Dedifferentiated amniotic fluid mesenchymal stem cell (primary cell): ENCODE data around the gene USP25.
"Not testable (repeated sequence)": the region's sequence is repeated elsewhere in the genome, so short reads cannot be mapped to it uniquely, and the experiment has no call there.

Experiments used
- DNase-seq: peaks from one replicate; pipeline ENCODE4 v3.0.0-alpha.2; 2016; ENCODE audit errors: extremely low spot score

USP25 gene

GRCh38 chr21:15731243-15731613 is 1.4 kb downstream of the USP25 start:
- no peak for DNase-seq

GRCh38 chr21:15732290-15732995 is 2.7 kb downstream of the USP25 start:
- DNase-seq: no peak

DNA sequence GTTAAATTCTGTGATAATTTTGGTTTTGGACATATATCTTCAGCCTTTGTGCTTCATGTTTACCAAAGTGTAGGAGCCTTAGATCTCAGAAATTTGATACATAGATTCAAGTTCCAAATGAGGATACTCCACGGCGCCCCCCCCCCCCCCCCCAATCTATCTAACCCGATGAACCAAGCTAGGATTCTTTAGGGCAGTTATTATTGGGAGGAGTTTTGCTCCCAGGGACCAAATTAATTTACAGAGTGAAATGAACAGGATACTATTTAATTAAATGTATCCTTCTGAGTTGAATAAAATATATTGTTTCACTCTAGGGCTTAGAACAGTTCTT is 3.2 kb downstream of the USP25 start:
- DNase-seq: no peak

- DNase-seq: no peak
These were observed 5.6 kb downstream of the USP25 start for GRCh38 chr21:15735409-15735808.

- DNase-seq: not testable (repeated sequence)
These were observed 6.1 kb downstream of the USP25 start for GRCh38 chr21:15735931-15736330.

GRCh38 chr21:15738779-15739178 is 9.0 kb downstream of the USP25 start:
- not testable (repeated sequence) for DNase-seq

DNA sequence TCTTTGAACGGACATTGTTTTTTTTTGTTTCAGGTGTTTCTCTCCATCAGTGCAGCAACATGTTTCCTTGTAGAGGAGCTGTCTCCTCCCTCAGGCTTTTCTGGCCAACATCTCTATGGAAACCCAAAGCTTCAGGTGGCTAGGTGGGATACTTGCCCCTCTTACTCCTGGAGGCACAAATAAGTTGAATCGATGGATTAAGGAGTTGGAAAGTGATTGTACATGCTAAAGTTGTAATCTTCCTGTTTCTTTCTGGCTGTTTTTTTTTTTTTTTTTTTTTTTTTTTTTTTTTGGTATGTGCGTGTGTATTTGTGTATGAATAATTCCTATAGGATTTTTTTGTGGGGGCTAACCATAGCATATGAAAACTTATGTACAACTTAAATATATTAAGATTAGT is 10.6 kb downstream of the USP25 start:
- no peak for DNase-seq

GRCh38 chr21:15741510-15741909 is 11.7 kb downstream of the USP25 start:
- DNase-seq: no peak

DNA sequence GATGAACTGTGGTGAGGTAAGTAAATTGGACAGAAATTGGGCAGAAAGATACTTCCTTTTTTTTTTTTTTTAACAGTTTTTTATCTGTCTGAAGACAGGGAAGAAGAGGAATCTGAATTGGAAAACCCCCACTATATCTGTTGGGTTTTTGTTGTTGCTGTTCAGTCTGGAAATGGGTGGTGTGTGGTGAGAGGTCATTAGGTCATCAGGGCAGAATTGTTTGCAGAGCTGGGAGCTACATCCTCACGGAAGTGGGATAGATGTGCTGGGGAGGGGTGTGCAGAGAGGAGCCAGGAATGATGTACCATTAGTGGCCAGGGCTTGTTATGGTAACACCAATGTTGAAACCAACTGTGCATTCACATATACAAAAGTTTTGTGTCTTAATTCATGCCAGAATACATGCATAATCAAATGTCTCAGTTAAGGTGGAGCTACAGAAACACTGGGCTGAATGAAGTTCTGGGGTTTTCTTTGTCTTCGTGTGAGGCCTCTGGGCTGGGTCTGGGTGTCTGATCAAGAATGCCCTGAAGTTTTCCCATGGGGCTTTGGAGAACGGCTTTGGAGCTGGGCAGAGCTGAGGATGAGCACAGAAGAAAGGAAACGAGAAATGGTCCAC is 12.4 kb downstream of the USP25 start:
- DNase-seq: no peak

DNA sequence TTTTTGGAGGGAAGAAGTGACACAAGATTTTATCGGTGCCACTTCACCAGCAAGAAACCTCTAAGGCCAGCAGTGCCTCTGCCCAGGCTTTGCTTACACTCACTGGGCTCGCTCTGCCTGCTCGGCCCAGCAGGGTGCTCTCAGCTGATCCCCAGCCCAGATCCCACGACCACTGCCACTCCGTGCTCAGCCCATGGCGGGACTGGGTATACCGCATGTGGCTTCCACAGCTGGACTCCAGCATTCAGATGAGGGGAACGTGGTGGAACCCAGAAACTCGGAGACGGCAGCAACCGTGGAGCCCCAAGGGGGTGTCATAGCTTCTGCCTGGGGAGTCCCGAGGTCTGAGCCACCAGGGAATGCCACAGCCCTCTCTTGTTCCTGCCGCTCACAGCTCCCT is 12.9 kb downstream of the USP25 start:
- no peak for DNase-seq

GRCh38 chr21:15743593-15743992 is 13.8 kb downstream of the USP25 start:
- no peak for DNase-seq

GRCh38 chr21:15744926-15745325 is 15.1 kb downstream of the USP25 start:
- DNase-seq: no peak

DNA sequence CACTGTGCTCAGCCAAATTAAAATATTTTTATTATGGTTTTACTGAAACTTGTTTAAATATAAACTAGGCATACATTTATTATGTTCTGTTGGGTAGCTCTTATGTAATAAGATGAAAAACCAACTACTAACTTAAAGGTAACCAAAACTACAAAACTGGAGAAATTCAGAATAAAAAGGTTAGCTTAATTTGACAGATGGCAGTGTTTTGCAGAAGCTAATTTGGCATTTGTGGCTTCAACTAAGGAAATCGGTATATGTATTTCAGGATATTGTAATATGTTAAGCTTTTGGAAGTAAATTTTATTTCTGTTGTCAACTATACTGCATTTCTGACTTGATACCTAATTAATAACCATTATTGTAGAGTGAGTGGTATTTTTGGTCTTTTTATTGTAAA is 18.8 kb downstream of the USP25 start:
- no peak for DNase-seq

DNA sequence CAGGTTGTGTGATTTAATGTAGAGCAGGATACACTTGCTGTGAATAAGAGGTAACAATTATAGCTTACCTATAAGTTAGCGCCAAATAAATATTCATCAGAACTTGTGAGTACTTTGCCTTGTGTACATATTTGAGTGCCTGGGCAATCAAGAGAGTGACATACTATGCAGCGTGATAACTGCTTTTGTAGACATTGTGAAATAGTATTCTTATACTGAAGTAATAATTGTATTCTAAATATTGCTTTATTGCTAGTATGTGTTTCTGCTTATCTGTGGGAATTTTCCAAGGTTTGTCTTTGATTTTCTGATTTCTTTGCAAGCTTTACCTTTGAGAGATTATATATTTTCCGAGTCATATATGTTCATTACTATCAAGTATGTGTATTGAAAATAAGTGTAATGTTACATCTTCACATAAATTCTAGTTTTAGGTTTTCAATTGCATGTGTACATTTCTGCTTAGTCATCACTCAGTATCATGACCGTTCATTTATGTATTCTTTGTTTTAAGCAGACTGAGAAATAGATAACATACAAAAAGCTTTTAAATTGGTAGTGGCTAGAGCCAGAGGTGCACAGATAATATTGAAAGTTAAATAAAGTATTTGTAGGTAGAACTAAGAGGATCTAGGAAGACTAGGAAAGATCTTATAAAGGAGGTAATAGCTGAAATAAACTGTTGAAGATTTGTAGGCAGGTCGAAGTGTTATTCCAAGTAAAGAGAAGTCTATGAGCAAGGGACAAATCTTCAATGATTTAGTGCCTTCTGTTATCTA is 19.5 kb downstream of the USP25 start:
- no peak for DNase-seq

- DNase-seq: no peak
These were observed 20.0 kb downstream of the USP25 start for GRCh38 chr21:15749861-15750159.

- DNase-seq: no peak
These were observed 21.3 kb downstream of the USP25 start for GRCh38 chr21:15751037-15751436.

GRCh38 chr21:15751546-15751945 is 21.8 kb downstream of the USP25 start:
- DNase-seq: no peak

GRCh38 chr21:15752763-15753407 is 23.1 kb downstream of the USP25 start:
- no peak for DNase-seq

- no peak for DNase-seq
These were observed 24.0 kb downstream of the USP25 start for GRCh38 chr21:15753741-15754140.

GRCh38 chr21:15754640-15755039 is 24.9 kb downstream of the USP25 start:
- DNase-seq: peak; percentile 50

DNA sequence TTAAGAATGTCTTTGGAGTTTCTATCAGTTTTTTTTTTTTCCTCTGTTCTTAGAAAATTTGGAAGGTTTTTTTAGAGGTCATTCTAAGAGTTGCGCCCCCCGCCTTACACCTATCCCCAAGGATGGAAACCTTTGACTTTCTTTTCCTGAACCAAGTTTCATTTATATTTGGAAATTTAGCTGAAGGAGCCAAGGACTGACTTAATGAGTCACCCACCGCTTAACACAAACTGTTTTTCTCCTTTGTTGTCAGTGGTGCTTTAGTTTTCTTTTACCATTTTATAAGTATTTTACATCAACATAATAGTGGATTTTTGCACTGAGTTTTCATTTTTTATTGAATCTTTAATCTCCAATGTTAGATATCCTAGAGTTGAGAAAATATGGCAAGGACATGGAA is 25.3 kb downstream of the USP25 start:
- DNase-seq: no peak

GRCh38 chr21:15759469-15759868 is 29.7 kb downstream of the USP25 start:
- no peak for DNase-seq
